Esophagus muscularis mucosa (tissue), 4 donors: ENCODE results near the gene GFY. TPM values are rescaled to one million over a fixed set of nuclear protein-coding genes. Genes with fewer than 3 reads are reported as not detected.
A peak's percentile ranks its signal among the peaks of the same experiment; 100 is the strongest.
"Not testable (repeated sequence)": the region's sequence is repeated elsewhere in the genome, so short reads cannot be mapped to it uniquely, and the experiment has no call there.

Source experiments
- DNase-seq: peaks from one replicate; pipeline ENCODE4 v3.0.0-alpha.2; 2017; ENCODE audit errors: extremely low spot score
- H3K27ac ChIP-seq, 4 donors: fragments of 200-600 bp; sonication (generic); replicated peaks in 1 of 4; 1 replicate in 3 of 4; 2 replicates in 1 of 4; pipeline ENCODE4 v1.5.1; 2016 to 2019; ENCODE audit warnings: mild to moderate bottlenecking in 1 of 4
- H3K27me3 ChIP-seq, 4 donors: fragments of 200-600 bp; sonication (generic); one replicate each; pipeline versions ENCODE4 v1.5.1 to v1.6.0; 2016 to 2019
- H3K36me3 ChIP-seq, 4 donors: fragments of 200-600 bp; sonication (generic); one replicate each; pipeline ENCODE4 v1.5.1; 2016 to 2019
- H3K4me1 ChIP-seq, 4 donors: fragments of 200-600 bp; sonication (generic); one replicate each; pipeline ENCODE4 v1.5.1; 2016 to 2019
- H3K4me3 ChIP-seq, 4 donors: fragments of 200-600 bp; sonication (generic); 1 replicate in 2 of 4; 2 replicates in 2 of 4; pipeline ENCODE4 v1.5.1; 2016 to 2019; ENCODE audit warnings: mild to moderate bottlenecking in 4 of 4, moderate library complexity in 1 of 4
- H3K9me3 ChIP-seq, 4 donors: fragments of 200-600 bp; sonication (generic); 1 replicate in 3 of 4; 2 replicates in 1 of 4; pipeline ENCODE4 v1.5.1; 2016 to 2019
- EP300 ChIP-seq: sonication (generic); formaldehyde crosslinking; IDR thresholded peaks from one replicate; pipeline ENCODE4 v1.6.1; 2017; ENCODE audit warnings: antibody characterized with exemption
- POLR2A ChIP-seq: fragments of 450-650 bp; IDR thresholded peaks from one replicate; pipeline ENCODE4 v1.6.1; 2017; ENCODE audit warnings: antibody characterized with exemption, moderate library complexity, mild to moderate bottlenecking, low read depth
- POLR2AphosphoS5 ChIP-seq, 2 donors: sonication (generic); formaldehyde crosslinking; IDR thresholded peaks; one replicate each; pipeline ENCODE4 v1.6.1; 2017; ENCODE audit warnings: antibody characterized with exemption in 2 of 2
- WGBS: methylation state at CpG from one replicate; pipeline ENCODE4 v1.1.5; 2018; 5-methylcytosine and 5-hydroxymethylcytosine counted together
- intact Hi-C: fragments of 100-400 bp; cut with DNase I; formaldehyde crosslinking; loops from one replicate; pipeline ENCODE4 v1.15.1; 2023
- total RNA-seq, 4 donors: library from RNA; depleted of rRNA; stranded (reverse); fragments of >200 nt; gene quantifications; one replicate each; pipeline versions ENCODE4 v1.1.0 to v1.2.1, GENCODE V29; 2016
- TF ChIP-seq, protein P1 (sequence below), 3 experiments: fragments of 200-600 bp in 2 of 3; fragments of 450-650 bp in 1 of 3; sonication (generic) in 2 of 3; IDR thresholded peaks; one replicate each; pipeline ENCODE4 v1.5.1; 2017 to 2019; ENCODE audit warnings: antibody characterized with exemption in 3 of 3, mild to moderate bottlenecking in 2 of 3, moderate library complexity in 1 of 3

GFY gene
- total RNA-seq, 4 donors from 2014 or later = not detected

DNA sequence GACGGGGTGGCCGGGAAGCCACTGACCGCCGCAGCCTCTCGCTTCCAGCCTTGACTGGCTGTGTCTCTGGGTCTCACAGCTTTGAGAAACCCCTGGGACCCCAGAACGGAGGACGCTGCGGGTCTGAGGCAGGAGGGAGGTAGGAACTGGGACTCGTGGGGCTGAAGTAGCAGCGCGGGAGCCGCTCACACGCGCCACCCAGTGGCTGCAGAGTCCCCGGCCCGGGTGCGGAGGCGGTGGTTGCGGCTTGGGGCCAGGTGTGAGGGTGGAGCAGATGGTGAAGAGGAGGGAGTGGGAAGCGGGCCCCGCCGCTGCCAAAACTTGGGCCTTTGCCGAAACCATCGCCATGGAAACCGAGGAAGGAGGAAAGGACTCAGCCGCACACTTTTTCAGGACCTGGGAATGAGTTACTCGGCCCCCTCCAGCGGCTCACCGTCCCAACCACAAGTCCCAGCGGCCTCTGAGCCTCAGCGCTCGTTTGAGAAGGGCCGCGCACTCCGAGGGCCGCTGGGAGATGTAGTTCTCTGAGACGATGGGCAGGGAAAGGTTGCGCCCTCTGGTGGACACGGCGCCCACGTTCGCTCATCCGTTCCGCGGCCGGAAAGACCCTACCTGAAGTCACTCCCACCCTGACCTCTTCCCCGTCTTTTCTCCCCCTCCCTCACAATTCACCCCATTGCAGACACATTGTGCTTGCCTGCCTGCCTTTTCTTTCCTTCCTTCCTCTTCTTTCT, 18.3 kb downstream of the GFY start:
- Histone ChIP-seq H3K27me3 (peaks cover 0 to 46% (median 25%) of the 10 kb centered on the region in 4 donors), H3K4me3 (peak overlapping the region; percentile 58 to 84 (median 64)), H3K9me3 (no peaks in the 10 kb centered on the region), H3K27ac (peak overlapping the region; percentile 71 to 90 (median 76)), H3K36me3 (peaks cover 0 to 26% (median 14%) of the 10 kb centered on the region in 4 donors), H3K4me1 (peaks cover 17 to 53% (median 37%) of the 10 kb centered on the region in 4 donors)
- intact Hi-C loops = loop anchor here (1.0 to 5.0 kb wide), 3 partner anchors 51 to 216 kb away; no protein-coding TSS in a partner anchor
- peak; percentile 98 for DNase-seq
- WGBS = under 1% methylated on average over 24 of the region's 47 CpGs
- TF ChIP-seq, protein P1, sequence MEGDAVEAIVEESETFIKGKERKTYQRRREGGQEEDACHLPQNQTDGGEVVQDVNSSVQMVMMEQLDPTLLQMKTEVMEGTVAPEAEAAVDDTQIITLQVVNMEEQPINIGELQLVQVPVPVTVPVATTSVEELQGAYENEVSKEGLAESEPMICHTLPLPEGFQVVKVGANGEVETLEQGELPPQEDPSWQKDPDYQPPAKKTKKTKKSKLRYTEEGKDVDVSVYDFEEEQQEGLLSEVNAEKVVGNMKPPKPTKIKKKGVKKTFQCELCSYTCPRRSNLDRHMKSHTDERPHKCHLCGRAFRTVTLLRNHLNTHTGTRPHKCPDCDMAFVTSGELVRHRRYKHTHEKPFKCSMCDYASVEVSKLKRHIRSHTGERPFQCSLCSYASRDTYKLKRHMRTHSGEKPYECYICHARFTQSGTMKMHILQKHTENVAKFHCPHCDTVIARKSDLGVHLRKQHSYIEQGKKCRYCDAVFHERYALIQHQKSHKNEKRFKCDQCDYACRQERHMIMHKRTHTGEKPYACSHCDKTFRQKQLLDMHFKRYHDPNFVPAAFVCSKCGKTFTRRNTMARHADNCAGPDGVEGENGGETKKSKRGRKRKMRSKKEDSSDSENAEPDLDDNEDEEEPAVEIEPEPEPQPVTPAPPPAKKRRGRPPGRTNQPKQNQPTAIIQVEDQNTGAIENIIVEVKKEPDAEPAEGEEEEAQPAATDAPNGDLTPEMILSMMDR (IDR thresholded peaks at IDR 0.05) = peak; percentile 74 to 86 (median 75)
- no peak for TF ChIP-seq EP300
- peak; percentile 53 to 75 for TF ChIP-seq POLR2AphosphoS5 (IDR thresholded peaks at IDR 0.05)

DNA sequence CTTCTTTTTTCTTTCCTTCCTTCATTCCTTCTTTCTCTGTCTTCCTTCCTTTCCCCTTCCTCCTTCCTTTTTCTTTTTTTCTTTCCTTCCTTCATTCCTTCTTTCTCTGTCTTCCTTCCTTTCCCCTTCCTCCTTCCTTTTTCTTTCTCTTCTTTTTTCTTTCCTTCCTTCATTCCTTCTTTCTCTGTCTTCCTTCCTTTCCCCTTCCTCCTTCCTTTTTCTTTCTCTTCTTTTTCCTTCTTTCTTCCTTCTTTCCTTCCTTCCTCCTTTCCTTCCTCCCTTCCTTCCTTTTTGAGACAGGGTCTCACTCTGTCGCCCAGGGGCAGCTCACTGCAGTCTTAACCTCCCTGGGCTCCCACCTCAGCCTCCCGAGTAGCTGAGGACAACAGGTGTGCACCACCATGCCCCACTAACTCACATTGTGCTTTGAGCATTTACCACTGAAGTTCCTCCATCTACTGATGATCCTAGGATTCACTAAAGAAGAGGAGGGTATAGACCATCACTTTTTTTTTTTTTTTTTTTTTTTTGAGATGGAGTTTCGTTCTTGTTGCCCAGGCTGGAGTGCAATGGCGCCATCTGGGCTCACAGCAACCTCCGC, 19.0 kb downstream of the GFY start:
- not testable (repeated sequence) for H3K4me3 ChIP-seq, H3K9me3 ChIP-seq, DNase-seq
- WGBS = 55% methylated on average over 3 of the region's 5 CpGs
- peak overlapping the region in 2 of 4 donors; percentile 71 to 76 for H3K27ac ChIP-seq
- H3K36me3 ChIP-seq = peaks cover 5 to 32% (median 19%) of the 10 kb centered on the region in 4 donors
- intact Hi-C loops = loop anchor here (5.0 kb wide), 2 partner anchors 177 to 217 kb away; no protein-coding TSS in a partner anchor
- peaks cover 0 to 40% (median 22%) of the 10 kb centered on the region in 4 donors for H3K27me3 ChIP-seq
- H3K4me1 ChIP-seq = peaks cover 17 to 53% (median 37%) of the 10 kb centered on the region in 4 donors

DNA sequence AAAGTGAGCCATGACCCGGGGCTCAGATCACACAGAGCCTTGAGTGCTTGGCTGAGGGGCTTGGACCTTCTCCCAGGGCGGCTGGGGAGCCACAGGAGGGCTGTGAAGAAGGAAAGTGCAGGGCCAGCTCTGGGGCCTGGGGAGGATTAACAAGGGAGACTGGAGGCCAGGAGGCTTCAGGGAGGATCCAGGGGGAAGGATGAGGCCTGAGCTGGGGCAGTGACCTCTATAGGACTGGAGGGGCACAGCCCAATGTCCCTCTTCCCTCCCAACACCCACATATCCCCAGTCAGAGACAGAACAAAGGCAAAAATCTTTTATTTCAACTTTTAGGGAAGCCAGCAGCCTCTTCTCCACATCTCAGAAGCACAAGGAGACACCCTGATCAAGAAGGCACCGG, 20.8 kb downstream of the GFY start:
- no peak for DNase-seq
- TF ChIP-seq POLR2AphosphoS5 (IDR thresholded peaks at IDR 0.05) (no peak), POLR2A (no peak), EP300 (no peak)
- TF ChIP-seq, protein P1 (IDR thresholded peaks at IDR 0.05) = no peak
- Histone ChIP-seq H3K27me3 (peaks cover 0 to 22% (median 11%) of the 10 kb centered on the region in 4 donors), H3K36me3 (peaks cover 5 to 44% (median 25%) of the 10 kb centered on the region in 4 donors), H3K4me3 (no peak overlapping the region), H3K9me3 (no peaks in the 10 kb centered on the region), H3K4me1 (peaks cover 14 to 54% (median 42%) of the 10 kb centered on the region in 4 donors), H3K27ac (no peak overlapping the region)
- intact Hi-C loops = no loop called here
- 96% methylated on average over 3 of the region's 3 CpGs for WGBS

DNA sequence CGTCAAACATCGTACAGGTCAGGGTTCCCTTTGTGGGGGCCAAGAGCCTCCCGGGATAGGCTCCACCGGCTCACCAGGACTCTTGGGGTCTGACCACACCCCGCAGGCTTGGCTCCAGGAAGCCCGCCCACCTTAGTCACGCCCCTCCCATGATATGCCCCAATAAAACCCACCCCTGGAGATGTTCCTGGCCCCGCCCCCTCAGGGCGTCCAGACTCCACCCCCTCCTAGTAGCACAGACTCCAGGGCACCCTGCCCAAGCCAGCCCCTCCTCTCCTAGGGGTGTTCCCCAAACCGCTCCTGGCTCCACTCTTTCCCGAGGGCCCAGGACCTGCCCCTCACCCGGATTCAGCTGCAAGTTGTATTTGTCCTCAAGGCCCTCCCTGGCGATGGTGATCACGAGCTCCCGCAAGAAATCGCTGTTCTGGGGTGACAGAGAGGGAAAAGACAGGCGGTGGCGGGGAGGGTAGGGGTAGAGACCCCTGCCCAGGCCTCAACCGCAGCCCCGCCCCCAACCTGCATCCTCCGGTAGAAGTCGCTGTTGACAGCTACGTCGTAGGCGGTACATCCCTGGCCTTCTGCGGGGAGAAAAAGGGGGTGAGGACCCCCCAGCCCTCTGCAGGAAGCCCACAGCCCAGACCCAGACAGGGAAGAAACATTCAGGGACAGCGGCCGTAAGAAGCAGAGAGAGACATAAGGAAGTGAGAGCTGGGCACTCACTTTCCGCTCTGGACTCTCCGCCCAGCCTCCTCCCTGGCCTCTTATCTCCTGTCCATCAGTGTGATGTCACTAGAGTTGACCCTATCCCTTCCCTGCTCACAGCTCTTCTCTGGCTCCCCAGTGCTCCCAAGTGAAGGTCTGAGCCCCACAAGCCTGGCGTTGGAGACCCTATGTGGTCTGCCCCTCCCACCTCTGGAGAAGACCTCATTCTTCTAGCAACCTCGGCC, 22.6 kb downstream of the GFY start:
- H3K9me3 ChIP-seq = no peaks in the 10 kb centered on the region
- peaks cover 5 to 44% (median 25%) of the 10 kb centered on the region in 4 donors for H3K36me3 ChIP-seq
- no peak for TF ChIP-seq EP300
- TF ChIP-seq POLR2AphosphoS5 (IDR thresholded peaks at IDR 0.05) = no peak
- TF ChIP-seq, protein P1 (IDR thresholded peaks at IDR 0.05) = no peak
- no peak for TF ChIP-seq POLR2A
- no peak for DNase-seq
- H3K4me1 ChIP-seq = peaks cover 0 to 50% (median 37%) of the 10 kb centered on the region in 4 donors
- 68% methylated on average over 24 of the region's 32 CpGs for WGBS
- H3K27ac ChIP-seq = peak overlapping the region in 1 of 4 donors; percentile 34
- no peak overlapping the region for H3K4me3 ChIP-seq
- intact Hi-C loops = no loop called here
- peaks cover 0 to 4% (median under 1%) of the 10 kb centered on the region in 4 donors for H3K27me3 ChIP-seq
